Panc1 (cell line): ENCODE measurements around the gene MGAT5B. TPM values are rescaled to one million over a fixed set of nuclear protein-coding genes. Genes with fewer than 3 reads are reported as not detected.

Source experiments
- ATAC-seq: fragments of 200-7000 bp; cut with Tn5 transposase; 2 replicates; pipeline ENCODE4 v1.9.1; 2020; ENCODE audit warnings: mild to moderate bottlenecking, moderate library complexity
- BruUV-seq: library from RNA; stranded (reverse); fragments of 400-500 nt; replicated peaks from 2 replicates; lab custom pipeline; 2021; lab: Mats Ljungman, UMichigan
- CTCF ChIA-PET: fragments of 300-600 bp; sonication (Branson Sonifier 250); formaldehyde crosslinking; loops from one replicate; lab custom pipeline; 2022; ENCODE audit warnings: antibody characterized with exemption; lab: Charles Lee
- POLR2A ChIA-PET: fragments of 300-600 bp; sonication (Branson Sonifier 250); formaldehyde crosslinking; loops from one replicate; lab custom pipeline; 2022; ENCODE audit warnings: antibody characterized with exemption; lab: Charles Lee
- DNase-seq: peaks from one replicate; pipeline ENCODE4 v3.0.0-alpha.2; 2010; ENCODE audit warnings: low read depth, low spot score
- H3K27ac ChIP-seq: 2 replicates; pipeline ENCODE4 v1.5.1; 2011; ENCODE audit warnings: mild to moderate bottlenecking, low read length, inconsistent platforms
- H3K27me3 ChIP-seq: fragments of 200-500 bp; sonication (Bioruptor generic); 2 replicates; pipeline ENCODE4 v1.6.0; 2014; ENCODE audit warnings: low read length, inconsistent platforms; ENCODE audit not compliant: control insufficient read depth, insufficient read depth
- H3K36me3 ChIP-seq: fragments of 200-500 bp; sonication (Bioruptor generic); 2 replicates; pipeline ENCODE4 v1.5.1; 2014; ENCODE audit warnings: inconsistent platforms, mild to moderate bottlenecking, low read length, moderate library complexity; ENCODE audit not compliant: control insufficient read depth, insufficient read depth
- H3K4me1 ChIP-seq: 2 replicates; pipeline ENCODE4 v1.5.1; 2011; ENCODE audit warnings: inconsistent platforms, mild to moderate bottlenecking, low read length, moderate library complexity; ENCODE audit not compliant: control insufficient read depth, insufficient read depth
- H3K4me3 ChIP-seq, 2 experiments: 2 replicates each; pipeline ENCODE4 v1.5.1; 2011 to 2012; ENCODE audit warnings: low read depth in 2 of 2, low read length in 2 of 2, mild to moderate bottlenecking in 2 of 2, inconsistent platforms in 1 of 2, moderate library complexity in 1 of 2
- H3K9me3 ChIP-seq: fragments of 200-500 bp; sonication (Bioruptor generic); 2 replicates; pipeline ENCODE4 v1.5.1; 2014; ENCODE audit warnings: low read depth, mild to moderate bottlenecking, inconsistent platforms, low read length, moderate library complexity; ENCODE audit not compliant: control insufficient read depth, insufficient read depth
- CTCF ChIP-seq: fragments of 450-650 bp; IDR thresholded peaks from 2 replicates; pipeline ENCODE4 v1.5.1; 2017; ENCODE audit warnings: mild to moderate bottlenecking
- POLR2AphosphoS5 ChIP-seq: IDR thresholded peaks from 2 replicates; pipeline ENCODE4 v1.6.1; 2012; ENCODE audit warnings: mild to moderate bottlenecking, low read depth, low read length, moderate library complexity
- REST ChIP-seq, 2 experiments: IDR thresholded peaks; 2 replicates each; pipeline ENCODE4 v1.6.1; 2011 to 2012; ENCODE audit warnings: low read depth in 2 of 2, control low read depth in 1 of 2, low read length in 1 of 2, mild to moderate bottlenecking in 1 of 2, moderate library complexity in 1 of 2; ENCODE audit not compliant: insufficient read depth in 1 of 2
- SIN3A ChIP-seq: IDR thresholded peaks from 2 replicates; pipeline ENCODE4 v1.6.1; 2012; ENCODE audit warnings: low read depth, mild to moderate bottlenecking, low read length, moderate library complexity, borderline replicate concordance; ENCODE audit not compliant: insufficient read depth
- TCF7L2 ChIP-seq: IDR thresholded peaks from 2 replicates; pipeline ENCODE4 v1.6.1; 2011; ENCODE audit warnings: mild to moderate bottlenecking, low read depth, low read length, inconsistent platforms
- in situ Hi-C: cut with HindIII; loops from 2 replicates; pipeline ENCODE4 v1.10.0; 2016; ENCODE audit warnings: low sequenced_read_pairs, low pct_unique_long_range_greater_than_20kb
- intact Hi-C: fragments of 100-400 bp; cut with micrococcal nuclease; formaldehyde crosslinking; loops from one replicate; pipeline ENCODE4 v1.10.0; 2022; ENCODE audit not compliant: unreplicated experiment
- total RNA-seq: library from RNA; stranded (reverse); gene quantifications from one replicate; pipeline ENCODE4 v1.2.1, GENCODE V29; 2021; ENCODE audit not compliant: unreplicated experiment

Gene MGAT5B
- total RNA-seq, 1 experiment from 2014 or later = 34.9 TPM

GRCh38 chr17:76993651-76994050 is 125.4 kb downstream of the MGAT5B start:
- Histone ChIP-seq H3K27ac (no peak overlapping the region), H3K27me3 (no peaks in the 10 kb centered on the region), H3K36me3 (no peaks in the 10 kb centered on the region), H3K4me3 (no peak overlapping the region), H3K9me3 (no peaks in the 10 kb centered on the region), H3K4me1 (no peaks in the 10 kb centered on the region)
- no TSS peak for BruUV-seq
- no peak for DNase-seq
- no peak for TF ChIP-seq CTCF
- TF ChIP-seq TCF7L2 = no peak
- TF ChIP-seq SIN3A = no peak
- TF ChIP-seq POLR2AphosphoS5 = no peak
- no peak for TF ChIP-seq REST (IDR thresholded peaks at IDR 0.05; ENCODE audit: insufficient read depth in 1 of 2, low read depth in 2 of 2, low read length in 1 of 2)
- intact Hi-C loops (no loop called here), in situ Hi-C loops (no loop called here)
- POLR2A ChIA-PET = no interaction called here
- CTCF ChIA-PET = no interaction called here
- no peak for ATAC-seq

- ChIA-PET POLR2A (no interaction called here), CTCF (interaction anchor here (0.6 kb wide), 1 partner anchor 13 kb away, joined by 5 read pairs; no protein-coding TSS in a partner anchor)
- H3K27ac ChIP-seq = no peak overlapping the region
- no peak for ATAC-seq
- H3K4me3 ChIP-seq = no peak overlapping the region
- BruUV-seq = no TSS peak
- intact Hi-C loops (no loop called here), in situ Hi-C loops (no loop called here)
- TF ChIP-seq SIN3A = no peak
- no peak for TF ChIP-seq CTCF
- no peak for TF ChIP-seq TCF7L2
- no peak for TF ChIP-seq REST (IDR thresholded peaks at IDR 0.05; ENCODE audit: insufficient read depth in 1 of 2, low read depth in 2 of 2, low read length in 1 of 2)
- TF ChIP-seq POLR2AphosphoS5 = no peak
- no peaks in the 10 kb centered on the region for H3K9me3 ChIP-seq
- no peaks in the 10 kb centered on the region for H3K4me1 ChIP-seq
- H3K27me3 ChIP-seq = no peaks in the 10 kb centered on the region
- no peaks in the 10 kb centered on the region for H3K36me3 ChIP-seq
- no peak for DNase-seq
These were observed 126.0 kb downstream of the MGAT5B start for GRCh38 chr17:76994237-76994637.
